IPS-18a (cell line): ENCODE data around the gene SLC44A5.

Source experiments
- H3K27ac ChIP-seq: one replicate; pipeline ENCODE4 v1.5.1; 2013; ENCODE audit warnings: low read length
- H3K27me3 ChIP-seq: one replicate; pipeline ENCODE4 v1.6.1; 2013; ENCODE audit warnings: mild to moderate bottlenecking, low read length; ENCODE audit not compliant: control insufficient read depth, insufficient read depth
- H3K36me3 ChIP-seq: one replicate; pipeline ENCODE4 v1.6.1; 2013; ENCODE audit warnings: low read depth, low read length; ENCODE audit not compliant: control insufficient read depth
- H3K4me1 ChIP-seq: one replicate; pipeline ENCODE4 v1.6.1; 2013; ENCODE audit warnings: low read depth, low read length; ENCODE audit not compliant: control insufficient read depth
- H3K4me3 ChIP-seq: one replicate; pipeline ENCODE4 v1.5.1; 2013; ENCODE audit warnings: low read length
- H3K9ac ChIP-seq: one replicate; pipeline ENCODE4 v1.6.1; 2013; ENCODE audit warnings: mild to moderate bottlenecking, low read length, moderate library complexity
- H3K9me3 ChIP-seq: one replicate; pipeline ENCODE4 v1.6.1; 2013; ENCODE audit warnings: low read depth, low read length; ENCODE audit not compliant: control insufficient read depth

SLC44A5 gene

GRCh38 chr1:75543705-75544104 is 67.2 kb downstream of the SLC44A5 start:
- H3K9me3 ChIP-seq: no peaks in the 10 kb centered on the region
- no peaks in the 10 kb centered on the region for H3K36me3 ChIP-seq
- H3K4me3 ChIP-seq: no peak overlapping the region
- peaks cover 5% of the 10 kb centered on the region for H3K4me1 ChIP-seq
- no peak overlapping the region for H3K27ac ChIP-seq
- no peaks in the 10 kb centered on the region for H3K27me3 ChIP-seq
- H3K9ac ChIP-seq: no peak overlapping the region

DNA sequence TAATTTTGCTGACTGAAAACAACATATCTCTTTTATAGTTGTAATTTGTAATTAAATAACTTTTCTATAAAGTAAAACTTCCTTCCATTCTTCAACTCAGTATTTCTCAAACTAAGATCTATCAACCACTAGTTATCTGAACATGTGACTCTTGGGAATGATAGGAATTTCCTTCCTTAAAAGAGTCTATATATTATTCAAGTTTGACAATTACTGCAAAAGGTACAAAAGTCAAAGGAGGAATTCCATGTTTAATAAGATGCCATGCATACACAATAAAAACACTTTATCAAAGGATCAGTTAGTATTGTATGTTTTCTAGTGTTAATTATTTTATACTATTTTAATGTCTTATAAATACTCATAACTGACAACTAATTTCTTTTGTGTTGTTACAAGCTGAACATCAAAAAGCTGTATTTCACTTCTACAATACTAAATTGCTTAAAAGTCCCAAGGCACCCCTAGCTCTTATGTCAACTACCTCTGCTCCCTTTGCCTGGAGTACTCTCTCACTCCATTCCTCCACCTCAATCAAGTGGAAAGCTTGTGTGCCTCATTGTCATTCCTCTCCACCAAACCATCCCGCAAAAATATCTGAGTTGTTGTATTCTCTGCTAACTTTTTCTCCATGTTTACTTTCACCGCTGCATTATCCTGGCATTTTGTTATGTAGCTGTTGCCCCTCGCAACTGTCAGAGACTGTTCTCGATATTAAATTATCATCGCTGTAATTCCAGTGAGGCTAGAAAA is 67.9 kb downstream of the SLC44A5 start:
- Histone ChIP-seq H3K9me3 (no peaks in the 10 kb centered on the region), H3K27me3 (no peaks in the 10 kb centered on the region), H3K36me3 (no peaks in the 10 kb centered on the region), H3K9ac (no peak overlapping the region), H3K27ac (no peak overlapping the region), H3K4me1 (peaks cover 5% of the 10 kb centered on the region), H3K4me3 (no peak overlapping the region)

DNA sequence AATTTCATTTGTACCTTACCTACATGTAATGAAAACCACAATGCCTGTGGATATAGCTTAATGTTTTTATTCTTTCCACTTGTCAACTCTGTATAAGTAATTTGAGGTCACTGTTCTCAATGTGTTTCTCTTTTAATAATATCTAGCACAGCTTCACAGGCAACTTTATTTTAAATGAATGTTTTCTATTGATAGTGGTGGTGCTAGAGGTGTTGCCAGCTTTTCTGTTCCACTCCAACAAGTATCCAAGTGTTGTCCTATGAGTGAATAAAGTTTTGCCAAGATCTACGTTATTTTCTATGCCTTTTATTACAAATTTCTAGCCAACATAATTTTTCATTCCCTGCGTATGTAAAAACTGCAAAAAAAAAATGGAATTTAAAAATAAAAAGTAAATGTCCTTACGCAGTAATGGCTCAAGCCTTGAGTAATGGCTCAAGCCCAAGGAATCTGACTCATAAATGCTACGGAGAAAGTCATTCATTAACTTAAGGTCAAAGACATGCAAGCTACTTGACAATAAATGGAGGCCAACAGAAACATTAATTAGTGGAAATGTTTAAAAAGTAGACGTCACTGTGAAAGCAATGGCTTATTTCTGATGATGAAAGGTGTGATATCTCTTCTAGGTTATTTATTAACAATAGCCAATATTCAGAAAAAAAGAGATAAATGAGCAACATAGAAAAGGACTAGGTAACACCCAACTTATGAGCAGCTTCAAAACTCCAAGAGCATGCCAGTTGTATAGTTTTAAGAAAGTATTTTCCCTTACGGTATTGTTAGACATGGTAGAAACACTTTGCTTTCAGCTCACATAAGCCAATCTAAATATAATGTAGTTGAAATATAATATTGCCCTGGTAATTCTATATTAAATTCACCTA is 71.4 kb downstream of the SLC44A5 start:
- H3K36me3 ChIP-seq: no peaks in the 10 kb centered on the region
- H3K27ac ChIP-seq: no peak overlapping the region
- H3K4me1 ChIP-seq: peaks cover 5% of the 10 kb centered on the region
- H3K9me3 ChIP-seq: no peaks in the 10 kb centered on the region
- H3K9ac ChIP-seq: no peak overlapping the region
- H3K27me3 ChIP-seq: no peaks in the 10 kb centered on the region
- no peak overlapping the region for H3K4me3 ChIP-seq

- H3K9ac ChIP-seq: no peak overlapping the region
- H3K27me3 ChIP-seq: no peaks in the 10 kb centered on the region
- no peaks in the 10 kb centered on the region for H3K9me3 ChIP-seq
- H3K4me3 ChIP-seq: no peak overlapping the region
- H3K27ac ChIP-seq: no peak overlapping the region
- H3K4me1 ChIP-seq: no peaks in the 10 kb centered on the region
- no peaks in the 10 kb centered on the region for H3K36me3 ChIP-seq
Measured at GRCh38 chr1:75533085-75533484, 77.8 kb downstream of the SLC44A5 start.

- Histone ChIP-seq H3K4me3 (no peak overlapping the region), H3K36me3 (no peaks in the 10 kb centered on the region), H3K27ac (no peak overlapping the region), H3K4me1 (no peaks in the 10 kb centered on the region), H3K9ac (no peak overlapping the region), H3K27me3 (no peaks in the 10 kb centered on the region), H3K9me3 (no peaks in the 10 kb centered on the region)
Measured at GRCh38 chr1:75531570-75531969, 79.3 kb downstream of the SLC44A5 start.

- H3K9me3 ChIP-seq: no peaks in the 10 kb centered on the region
- H3K27me3 ChIP-seq: no peaks in the 10 kb centered on the region
- no peak overlapping the region for H3K27ac ChIP-seq
- no peaks in the 10 kb centered on the region for H3K36me3 ChIP-seq
- H3K4me3 ChIP-seq: no peak overlapping the region
- no peaks in the 10 kb centered on the region for H3K4me1 ChIP-seq
- H3K9ac ChIP-seq: no peak overlapping the region
Measured at GRCh38 chr1:75529488-75529887, 81.4 kb downstream of the SLC44A5 start.

GRCh38 chr1:75528001-75528400 is 82.9 kb downstream of the SLC44A5 start:
- Histone ChIP-seq H3K4me3 (no peak overlapping the region), H3K4me1 (no peaks in the 10 kb centered on the region), H3K36me3 (no peaks in the 10 kb centered on the region), H3K9me3 (no peaks in the 10 kb centered on the region), H3K9ac (no peak overlapping the region), H3K27me3 (no peaks in the 10 kb centered on the region), H3K27ac (no peak overlapping the region)

GRCh38 chr1:75522389-75522788 is 88.5 kb downstream of the SLC44A5 start:
- Histone ChIP-seq H3K27ac (no peak overlapping the region), H3K27me3 (no peaks in the 10 kb centered on the region), H3K9me3 (no peaks in the 10 kb centered on the region), H3K36me3 (no peaks in the 10 kb centered on the region), H3K4me1 (peaks cover under 1% of the 10 kb centered on the region), H3K4me3 (no peak overlapping the region), H3K9ac (no peak overlapping the region)

- Histone ChIP-seq H3K27me3 (no peaks in the 10 kb centered on the region), H3K27ac (no peak overlapping the region), H3K9ac (no peak overlapping the region), H3K4me1 (peaks cover 6% of the 10 kb centered on the region), H3K4me3 (no peak overlapping the region), H3K9me3 (no peaks in the 10 kb centered on the region), H3K36me3 (no peaks in the 10 kb centered on the region)
Measured at GRCh38 chr1:75521658-75522057, 89.3 kb downstream of the SLC44A5 start.

- H3K4me1 ChIP-seq: peaks cover 6% of the 10 kb centered on the region
Measured at GRCh38 chr1:75520862-75521475, 89.9 kb downstream of the SLC44A5 start.

DNA sequence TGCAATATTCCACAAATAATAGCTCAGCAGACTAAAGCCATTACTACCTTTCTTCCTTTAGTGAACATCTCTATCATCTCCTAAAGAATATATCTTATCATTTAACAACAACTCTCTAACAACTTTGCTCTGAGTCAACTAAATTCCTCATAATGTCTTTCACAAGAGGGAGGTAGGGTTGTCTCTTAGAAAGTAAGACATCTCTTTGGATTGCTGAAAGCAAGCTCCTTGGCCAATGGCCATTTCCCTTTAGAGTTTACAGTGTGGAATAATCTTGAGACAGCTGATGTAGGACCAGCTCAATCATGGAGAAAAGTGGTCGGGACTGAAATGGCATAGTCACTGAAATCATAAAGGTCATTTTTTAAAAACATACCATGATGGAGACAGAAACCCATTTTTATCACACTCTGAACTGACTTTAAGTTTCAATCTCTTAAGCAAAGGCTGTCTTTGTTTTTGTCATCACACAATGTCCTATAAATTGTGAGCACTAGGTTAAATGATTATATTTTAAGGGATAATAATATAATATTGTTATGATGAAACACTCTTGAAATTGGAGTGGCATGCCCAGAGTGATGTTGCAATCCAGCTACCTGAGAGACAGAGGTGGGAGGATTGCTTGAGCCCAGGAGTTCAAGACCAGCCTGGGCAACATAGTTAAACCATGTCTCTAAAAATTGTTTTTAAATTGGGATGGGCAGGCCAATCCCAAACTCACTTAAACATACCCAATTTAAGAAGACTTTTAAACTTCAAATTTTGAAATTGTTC is 91.1 kb downstream of the SLC44A5 start:
- Histone ChIP-seq H3K9me3 (no peaks in the 10 kb centered on the region), H3K27ac (no peak overlapping the region), H3K4me1 (peaks cover 6% of the 10 kb centered on the region), H3K9ac (no peak overlapping the region), H3K27me3 (no peaks in the 10 kb centered on the region), H3K36me3 (no peaks in the 10 kb centered on the region), H3K4me3 (no peak overlapping the region)

More at GRCh38 chr1:75520862-75521475, 89.9 kb downstream of the SLC44A5 start:
- Histone ChIP-seq H3K27me3 (no peaks in the 10 kb centered on the region), H3K9me3 (no peaks in the 10 kb centered on the region), H3K27ac (no peak overlapping the region), H3K4me3 (no peak overlapping the region), H3K36me3 (no peaks in the 10 kb centered on the region), H3K9ac (no peak overlapping the region)
